ENCODE data around the gene SRRM4.
A peak's percentile ranks its signal among the peaks of the same experiment; 100 is the strongest.
"Not testable (repeated sequence)": the region's sequence is repeated elsewhere in the genome, so short reads cannot be mapped to it uniquely, and the experiment has no call there.

SRRM4 gene

DNA sequence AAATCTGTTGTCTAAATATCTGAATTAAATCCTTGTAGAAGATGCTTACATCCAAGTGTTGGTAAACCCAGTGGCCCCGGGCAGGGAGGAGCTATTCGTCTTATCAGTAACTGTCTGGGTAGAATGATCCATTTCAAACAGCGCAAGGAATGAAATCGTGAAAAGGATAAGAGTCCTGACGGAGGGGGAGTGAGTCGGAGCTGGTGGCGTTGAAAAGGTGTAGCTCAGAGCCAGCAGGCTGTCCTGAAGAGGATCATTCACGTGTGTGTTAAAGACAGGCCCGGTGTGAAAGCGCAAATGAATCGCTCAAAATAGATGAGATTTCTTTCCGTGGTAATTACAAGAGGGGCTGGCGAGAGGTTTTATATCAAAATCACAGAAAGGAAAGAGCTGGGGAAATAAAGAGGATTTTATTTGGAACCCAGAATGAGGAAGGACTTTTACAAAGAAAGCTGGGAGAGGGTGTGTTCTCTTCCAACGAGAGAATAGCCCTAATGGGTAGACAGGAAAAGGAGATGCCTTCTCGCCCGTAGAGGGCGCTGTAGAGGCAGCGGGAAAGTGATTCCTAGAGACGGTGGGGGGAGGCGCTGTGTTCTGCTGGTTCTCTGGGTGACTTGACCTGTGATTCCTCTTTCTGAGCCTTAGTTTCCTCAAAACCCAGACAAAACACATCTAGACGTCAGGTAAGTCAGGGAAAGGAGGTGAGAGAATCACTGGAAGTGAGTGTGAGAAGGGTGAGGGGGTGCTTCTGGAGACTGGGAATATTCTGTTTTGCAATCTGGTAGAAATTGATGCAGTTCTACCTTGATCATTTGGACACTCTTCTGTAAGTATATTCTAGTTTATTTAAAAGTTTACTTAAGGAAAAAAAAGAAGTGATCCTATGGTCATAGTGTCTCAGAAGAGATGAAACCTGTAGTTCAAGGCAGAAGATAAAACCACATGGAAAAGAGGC lies 39.3 kb downstream of the SRRM4 start:
- no peaks in the 10 kb centered on the region for H3K27me3 ChIP-seq (ENCODE audit: control insufficient read depth, insufficient read depth, low read length)
- no peak overlapping the region for H3K4me3 ChIP-seq (ENCODE audit: low read depth, low read length)
- TF ChIP-seq CTCF (IDR thresholded peaks at IDR 0.05): peak; percentile 74
- no peak overlapping the region for H3K9ac ChIP-seq
- no peaks in the 10 kb centered on the region for H3K9me3 ChIP-seq (ENCODE audit: control insufficient read depth, low read length)
- H3K4me1 ChIP-seq: no peaks in the 10 kb centered on the region
- H2AFZ ChIP-seq: peak overlapping the region; percentile 54
- H3K36me3 ChIP-seq (ENCODE audit: control insufficient read depth, insufficient read depth, low read length): no peaks in the 10 kb centered on the region
- H3K27ac ChIP-seq: no peak overlapping the region
- peak overlapping the region; percentile 7 for H3K4me2 ChIP-seq (ENCODE audit: low read length)
- peaks cover 4% of the 10 kb centered on the region for H3K79me2 ChIP-seq

GRCh38 chr12:119024356-119024755 lies 43.0 kb downstream of the SRRM4 start:
- TF ChIP-seq CTCF (IDR thresholded peaks at IDR 0.05): no peak
- Histone ChIP-seq H3K4me3 (ENCODE audit: low read depth, low read length) (no peak overlapping the region), H3K79me2 (peaks cover 4% of the 10 kb centered on the region), H3K4me1 (no peaks in the 10 kb centered on the region), H3K27ac (no peak overlapping the region), H3K9me3 (ENCODE audit: control insufficient read depth, low read length) (no peaks in the 10 kb centered on the region), H3K27me3 (ENCODE audit: control insufficient read depth, insufficient read depth, low read length) (no peaks in the 10 kb centered on the region), H3K4me2 (ENCODE audit: low read length) (no peak overlapping the region), H3K36me3 (ENCODE audit: control insufficient read depth, insufficient read depth, low read length) (no peaks in the 10 kb centered on the region), H2AFZ (no peak overlapping the region), H3K9ac (no peak overlapping the region)

GRCh38 chr12:119025786-119026185 lies 44.4 kb downstream of the SRRM4 start:
- no peaks in the 10 kb centered on the region for H3K27me3 ChIP-seq (ENCODE audit: control insufficient read depth, insufficient read depth, low read length)
- H3K4me2 ChIP-seq (ENCODE audit: low read length): no peak overlapping the region
- H3K9ac ChIP-seq: no peak overlapping the region
- TF ChIP-seq CTCF (IDR thresholded peaks at IDR 0.05): no peak
- H3K79me2 ChIP-seq: peaks cover 4% of the 10 kb centered on the region
- H3K9me3 ChIP-seq (ENCODE audit: control insufficient read depth, low read length): no peaks in the 10 kb centered on the region
- H3K27ac ChIP-seq: no peak overlapping the region
- H3K36me3 ChIP-seq (ENCODE audit: control insufficient read depth, insufficient read depth, low read length): no peaks in the 10 kb centered on the region
- no peaks in the 10 kb centered on the region for H3K4me1 ChIP-seq
- H2AFZ ChIP-seq: no peak overlapping the region
- no peak overlapping the region for H3K4me3 ChIP-seq (ENCODE audit: low read depth, low read length)

DNA sequence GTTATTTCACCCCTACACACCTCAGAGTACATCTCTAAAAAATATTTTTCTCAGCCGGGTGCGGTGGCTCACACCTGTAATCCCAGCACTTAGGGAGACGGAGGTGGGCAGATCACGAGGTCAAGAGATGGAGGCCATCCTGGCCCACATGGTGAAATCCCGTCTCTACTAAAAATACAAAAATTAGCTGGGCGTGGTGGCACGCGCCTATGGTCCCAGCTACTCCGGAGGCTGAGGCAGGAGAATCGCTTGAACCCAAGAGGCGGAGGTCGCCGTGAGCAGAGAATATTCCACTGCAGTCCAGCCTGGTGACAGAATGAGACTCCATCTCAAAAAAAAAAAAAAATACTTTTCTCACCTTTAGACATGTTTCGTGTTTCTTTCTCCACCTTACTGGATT lies 52.0 kb downstream of the SRRM4 start:
- not testable (repeated sequence) for H3K9ac ChIP-seq; H3K4me2 ChIP-seq (ENCODE audit: low read length); H3K4me1 ChIP-seq; H3K36me3 ChIP-seq (ENCODE audit: control insufficient read depth, insufficient read depth, low read length); H2AFZ ChIP-seq; H3K9me3 ChIP-seq (ENCODE audit: control insufficient read depth, low read length); H3K4me3 ChIP-seq (ENCODE audit: low read depth, low read length); H3K79me2 ChIP-seq; H3K27me3 ChIP-seq (ENCODE audit: control insufficient read depth, insufficient read depth, low read length); H3K27ac ChIP-seq

- no peaks in the 10 kb centered on the region for H3K27me3 ChIP-seq (ENCODE audit: control insufficient read depth, insufficient read depth, low read length)
- no peak overlapping the region for H3K27ac ChIP-seq
- peaks cover 9% of the 10 kb centered on the region for H3K4me1 ChIP-seq
- H3K36me3 ChIP-seq (ENCODE audit: control insufficient read depth, insufficient read depth, low read length): no peaks in the 10 kb centered on the region
- peaks cover 4% of the 10 kb centered on the region for H3K79me2 ChIP-seq
- H3K9ac ChIP-seq: no peak overlapping the region
- no peaks in the 10 kb centered on the region for H3K9me3 ChIP-seq (ENCODE audit: control insufficient read depth, low read length)
- TF ChIP-seq CTCF (IDR thresholded peaks at IDR 0.05): peak; percentile 69
- no peak overlapping the region for H3K4me3 ChIP-seq (ENCODE audit: low read depth, low read length)
- H2AFZ ChIP-seq: no peak overlapping the region
- H3K4me2 ChIP-seq (ENCODE audit: low read length): no peak overlapping the region
These were observed 55.8 kb downstream of the SRRM4 start for GRCh38 chr12:119036878-119037825.

All from parathyroid adenoma (tissue), 2 donors.